ENCODE measurements around the gene PRPF19. TPM values are rescaled to one million over a fixed set of nuclear protein-coding genes. Genes with fewer than 3 reads are reported as not detected.

The PRPF19 gene
- total RNA-seq, 1 experiment from 2014 or later, result 116 TPM

DNA sequence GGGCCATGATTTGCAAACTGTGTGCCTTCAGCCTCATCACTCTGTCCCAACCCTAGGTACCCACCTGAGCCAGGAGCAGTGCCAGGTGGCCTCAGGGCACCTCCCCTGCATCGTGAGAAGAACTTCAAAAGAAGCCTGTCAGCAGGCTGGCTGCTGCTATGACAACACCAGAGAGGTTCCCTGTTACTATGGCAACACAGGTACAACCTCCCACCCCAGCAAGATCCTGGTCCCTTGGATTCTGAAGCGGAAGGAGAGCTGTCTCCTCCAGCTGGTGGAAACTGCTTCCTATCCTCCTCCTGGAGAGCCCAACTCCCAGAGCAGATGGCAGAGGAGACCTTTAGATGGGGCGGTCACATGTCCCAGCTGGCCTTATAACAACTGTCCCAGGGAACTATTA is 36.1 kb downstream of the PRPF19 start:
- no peak for TF ChIP-seq RELA (CRISPR knock-in tag; IDR thresholded peaks at IDR 0.05; ENCODE audit: borderline replicate concordance)
- no peak for TF ChIP-seq TEAD4 (CRISPR knock-in tag; IDR thresholded peaks at IDR 0.05)
- TF ChIP-seq, protein P1, sequence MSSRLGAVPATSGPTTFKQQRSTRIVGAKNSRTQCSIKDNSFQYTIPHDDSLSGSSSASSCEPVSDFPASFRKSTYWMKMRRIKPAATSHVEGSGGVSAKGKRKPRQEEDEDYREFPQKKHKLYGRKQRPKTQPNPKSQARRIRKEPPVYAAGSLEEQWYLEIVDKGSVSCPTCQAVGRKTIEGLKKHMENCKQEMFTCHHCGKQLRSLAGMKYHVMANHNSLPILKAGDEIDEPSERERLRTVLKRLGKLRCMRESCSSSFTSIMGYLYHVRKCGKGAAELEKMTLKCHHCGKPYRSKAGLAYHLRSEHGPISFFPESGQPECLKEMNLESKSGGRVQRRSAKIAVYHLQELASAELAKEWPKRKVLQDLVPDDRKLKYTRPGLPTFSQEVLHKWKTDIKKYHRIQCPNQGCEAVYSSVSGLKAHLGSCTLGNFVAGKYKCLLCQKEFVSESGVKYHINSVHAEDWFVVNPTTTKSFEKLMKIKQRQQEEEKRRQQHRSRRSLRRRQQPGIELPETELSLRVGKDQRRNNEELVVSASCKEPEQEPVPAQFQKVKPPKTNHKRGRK (CRISPR knock-in tag; IDR thresholded peaks at IDR 0.05; ENCODE audit: borderline replicate concordance), result no peak
- no peak for DNase-seq (ENCODE audit: low spot score)
- ATAC-seq, result no peak; the same call in 1 of the 2 replicates
- CTCF ChIA-PET, result interaction anchor here (0.6 to 7.9 kb wide), 7 partner anchors 17 to 111 kb away, joined by 3 to 44 read pairs (median 6); no protein-coding TSS in a partner anchor
- no peaks in the 10 kb centered on the region for H3K36me3 Mint-ChIP-seq
- no peaks in the 10 kb centered on the region for H3K9me3 Mint-ChIP-seq
- POLR2A ChIA-PET, result no interaction called here
- no peaks in the 10 kb centered on the region for H3K27me3 Mint-ChIP-seq (ENCODE audit: low read depth)
- H3K27ac Mint-ChIP-seq, result no peak overlapping the region
- H3K4me1 Mint-ChIP-seq, result peaks cover 8% of the 10 kb centered on the region
- no peak overlapping the region for H3K4me3 Mint-ChIP-seq

DNA sequence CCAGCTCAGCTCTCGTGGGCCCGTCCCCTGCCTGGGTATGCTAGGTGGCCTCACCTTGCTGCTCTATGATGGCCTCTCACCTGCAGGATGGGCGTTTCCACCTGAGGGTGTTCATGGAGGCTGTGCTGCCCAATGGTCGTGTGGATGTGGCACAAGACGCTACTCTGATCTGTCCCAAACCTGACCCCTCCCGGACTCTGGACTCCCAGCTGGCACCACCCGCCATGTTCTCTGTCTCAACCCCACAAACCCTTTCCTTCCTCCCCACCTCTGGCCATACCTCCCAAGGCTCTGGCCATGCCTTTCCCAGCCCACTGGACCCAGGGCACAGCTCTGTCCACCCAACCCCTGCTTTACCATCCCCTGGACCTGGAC is 36.9 kb downstream of the PRPF19 start:
- Mint-ChIP-seq H3K4me3 (no peak overlapping the region), H3K4me1 (peaks cover 8% of the 10 kb centered on the region), H3K27ac (no peak overlapping the region), H3K27me3 (ENCODE audit: low read depth) (no peaks in the 10 kb centered on the region), H3K9me3 (no peaks in the 10 kb centered on the region), H3K36me3 (no peaks in the 10 kb centered on the region)
- ChIA-PET POLR2A (no interaction called here), CTCF (interaction anchor here (1.1 to 7.9 kb wide), 2 partner anchors 18 to 32 kb away, joined by 3 to 44 read pairs; no protein-coding TSS in a partner anchor)
- TF ChIP-seq, protein P2, sequence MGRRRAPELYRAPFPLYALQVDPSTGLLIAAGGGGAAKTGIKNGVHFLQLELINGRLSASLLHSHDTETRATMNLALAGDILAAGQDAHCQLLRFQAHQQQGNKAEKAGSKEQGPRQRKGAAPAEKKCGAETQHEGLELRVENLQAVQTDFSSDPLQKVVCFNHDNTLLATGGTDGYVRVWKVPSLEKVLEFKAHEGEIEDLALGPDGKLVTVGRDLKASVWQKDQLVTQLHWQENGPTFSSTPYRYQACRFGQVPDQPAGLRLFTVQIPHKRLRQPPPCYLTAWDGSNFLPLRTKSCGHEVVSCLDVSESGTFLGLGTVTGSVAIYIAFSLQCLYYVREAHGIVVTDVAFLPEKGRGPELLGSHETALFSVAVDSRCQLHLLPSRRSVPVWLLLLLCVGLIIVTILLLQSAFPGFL (CRISPR knock-in tag; IDR thresholded peaks at IDR 0.05; ENCODE audit: borderline replicate concordance), result no peak
- TF ChIP-seq, protein P3, sequence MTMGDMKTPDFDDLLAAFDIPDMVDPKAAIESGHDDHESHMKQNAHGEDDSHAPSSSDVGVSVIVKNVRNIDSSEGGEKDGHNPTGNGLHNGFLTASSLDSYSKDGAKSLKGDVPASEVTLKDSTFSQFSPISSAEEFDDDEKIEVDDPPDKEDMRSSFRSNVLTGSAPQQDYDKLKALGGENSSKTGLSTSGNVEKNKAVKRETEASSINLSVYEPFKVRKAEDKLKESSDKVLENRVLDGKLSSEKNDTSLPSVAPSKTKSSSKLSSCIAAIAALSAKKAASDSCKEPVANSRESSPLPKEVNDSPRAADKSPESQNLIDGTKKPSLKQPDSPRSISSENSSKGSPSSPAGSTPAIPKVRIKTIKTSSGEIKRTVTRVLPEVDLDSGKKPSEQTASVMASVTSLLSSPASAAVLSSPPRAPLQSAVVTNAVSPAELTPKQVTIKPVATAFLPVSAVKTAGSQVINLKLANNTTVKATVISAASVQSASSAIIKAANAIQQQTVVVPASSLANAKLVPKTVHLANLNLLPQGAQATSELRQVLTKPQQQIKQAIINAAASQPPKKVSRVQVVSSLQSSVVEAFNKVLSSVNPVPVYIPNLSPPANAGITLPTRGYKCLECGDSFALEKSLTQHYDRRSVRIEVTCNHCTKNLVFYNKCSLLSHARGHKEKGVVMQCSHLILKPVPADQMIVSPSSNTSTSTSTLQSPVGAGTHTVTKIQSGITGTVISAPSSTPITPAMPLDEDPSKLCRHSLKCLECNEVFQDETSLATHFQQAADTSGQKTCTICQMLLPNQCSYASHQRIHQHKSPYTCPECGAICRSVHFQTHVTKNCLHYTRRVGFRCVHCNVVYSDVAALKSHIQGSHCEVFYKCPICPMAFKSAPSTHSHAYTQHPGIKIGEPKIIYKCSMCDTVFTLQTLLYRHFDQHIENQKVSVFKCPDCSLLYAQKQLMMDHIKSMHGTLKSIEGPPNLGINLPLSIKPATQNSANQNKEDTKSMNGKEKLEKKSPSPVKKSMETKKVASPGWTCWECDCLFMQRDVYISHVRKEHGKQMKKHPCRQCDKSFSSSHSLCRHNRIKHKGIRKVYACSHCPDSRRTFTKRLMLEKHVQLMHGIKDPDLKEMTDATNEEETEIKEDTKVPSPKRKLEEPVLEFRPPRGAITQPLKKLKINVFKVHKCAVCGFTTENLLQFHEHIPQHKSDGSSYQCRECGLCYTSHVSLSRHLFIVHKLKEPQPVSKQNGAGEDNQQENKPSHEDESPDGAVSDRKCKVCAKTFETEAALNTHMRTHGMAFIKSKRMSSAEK (CRISPR knock-in tag; IDR thresholded peaks at IDR 0.05; ENCODE audit: borderline replicate concordance), result no peak
- TF ChIP-seq ZNF423 (CRISPR knock-in tag; IDR thresholded peaks at IDR 0.05) (no peak), GTF2I (CRISPR knock-in tag; conservative IDR thresholded peaks at IDR 0.05) (no peak), FOXP1 (CRISPR knock-in tag; IDR thresholded peaks at IDR 0.05; ENCODE audit: borderline replicate concordance) (no peak), NR1H2 (CRISPR knock-in tag; IDR thresholded peaks at IDR 0.05) (no peak), ZNF121 (CRISPR knock-in tag; IDR thresholded peaks at IDR 0.05) (no peak)
- TF ChIP-seq, protein P4, sequence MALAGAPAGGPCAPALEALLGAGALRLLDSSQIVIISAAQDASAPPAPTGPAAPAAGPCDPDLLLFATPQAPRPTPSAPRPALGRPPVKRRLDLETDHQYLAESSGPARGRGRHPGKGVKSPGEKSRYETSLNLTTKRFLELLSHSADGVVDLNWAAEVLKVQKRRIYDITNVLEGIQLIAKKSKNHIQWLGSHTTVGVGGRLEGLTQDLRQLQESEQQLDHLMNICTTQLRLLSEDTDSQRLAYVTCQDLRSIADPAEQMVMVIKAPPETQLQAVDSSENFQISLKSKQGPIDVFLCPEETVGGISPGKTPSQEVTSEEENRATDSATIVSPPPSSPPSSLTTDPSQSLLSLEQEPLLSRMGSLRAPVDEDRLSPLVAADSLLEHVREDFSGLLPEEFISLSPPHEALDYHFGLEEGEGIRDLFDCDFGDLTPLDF (CRISPR knock-in tag; IDR thresholded peaks at IDR 0.05), result no peak
- TF ChIP-seq, protein P5, sequence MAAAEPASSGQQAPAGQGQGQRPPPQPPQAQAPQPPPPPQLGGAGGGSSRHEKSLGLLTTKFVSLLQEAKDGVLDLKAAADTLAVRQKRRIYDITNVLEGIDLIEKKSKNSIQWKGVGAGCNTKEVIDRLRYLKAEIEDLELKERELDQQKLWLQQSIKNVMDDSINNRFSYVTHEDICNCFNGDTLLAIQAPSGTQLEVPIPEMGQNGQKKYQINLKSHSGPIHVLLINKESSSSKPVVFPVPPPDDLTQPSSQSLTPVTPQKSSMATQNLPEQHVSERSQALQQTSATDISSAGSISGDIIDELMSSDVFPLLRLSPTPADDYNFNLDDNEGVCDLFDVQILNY (CRISPR knock-in tag; IDR thresholded peaks at IDR 0.05), result no peak
- ATAC-seq (no peak), DNase-seq (ENCODE audit: low spot score) (no peak)
